Measurements from ENCODE around the gene LSAMP.

Gene LSAMP

GRCh38 chr3:116246406-116246980, 198.8 kb downstream of the LSAMP start:
- Histone ChIP-seq H3K9me2 (replicated peaks; ENCODE audit: insufficient read depth, low read length) (no peaks in the 10 kb centered on the region), H4K20me1 (ENCODE audit: low read depth, low read length) (no peaks in the 10 kb centered on the region), H2AFZ (ENCODE audit: low read depth, low read length, severe bottlenecking) (no peak overlapping the region)

GRCh38 chr3:116242825-116243224, 202.5 kb downstream of the LSAMP start:
- no peaks in the 10 kb centered on the region for H3K36me3 ChIP-seq (ENCODE audit: low read length)
- H2AFZ ChIP-seq (ENCODE audit: low read depth, low read length, severe bottlenecking), result no peak overlapping the region
- no peak overlapping the region for H3K9ac ChIP-seq (ENCODE audit: low read length)
- H3F3A ChIP-seq (ENCODE audit: insufficient read depth), result no peaks in the 10 kb centered on the region
- H3K4me3 ChIP-seq (ENCODE audit: insufficient read depth, low read length, poor library complexity, severe bottlenecking), result no peak overlapping the region
- no peaks in the 10 kb centered on the region for H3K79me2 ChIP-seq (ENCODE audit: insufficient read depth, low read length)
- TF ChIP-seq CTCF (IDR thresholded peaks at IDR 0.05; ENCODE audit: insufficient read depth, low read length, poor library complexity, severe bottlenecking) (no peak), EZH2phosphoT487 (conservative IDR thresholded peaks at IDR 0.05; ENCODE audit: low read length) (no peak)
- H3K27me3 ChIP-seq (ENCODE audit: low read length), result no peaks in the 10 kb centered on the region
- no peaks in the 10 kb centered on the region for H3K9me3 ChIP-seq (ENCODE audit: insufficient read depth, low read length)
- H3K4me2 ChIP-seq (ENCODE audit: low read depth, low read length, poor library complexity, severe bottlenecking), result no peak overlapping the region
- no peaks in the 10 kb centered on the region for H4K20me1 ChIP-seq (ENCODE audit: low read depth, low read length)
- no peak overlapping the region for H3K27ac ChIP-seq (ENCODE audit: low read depth, low read length)
- H3K9me2 ChIP-seq (replicated peaks; ENCODE audit: insufficient read depth, low read length), result no peaks in the 10 kb centered on the region

More at GRCh38 chr3:116246406-116246980, 198.8 kb downstream of the LSAMP start:
- no peak overlapping the region for H3K9ac ChIP-seq (ENCODE audit: low read length)
- no peaks in the 10 kb centered on the region for H3K9me3 ChIP-seq (ENCODE audit: insufficient read depth, low read length)
- no peak overlapping the region for H3K4me3 ChIP-seq (ENCODE audit: insufficient read depth, low read length, poor library complexity, severe bottlenecking)
- no peak overlapping the region for H3K4me2 ChIP-seq (ENCODE audit: low read depth, low read length, poor library complexity, severe bottlenecking)
- no peaks in the 10 kb centered on the region for H3K79me2 ChIP-seq (ENCODE audit: insufficient read depth, low read length)
- H3K27ac ChIP-seq (ENCODE audit: low read depth, low read length), result no peak overlapping the region
- no peaks in the 10 kb centered on the region for H3K36me3 ChIP-seq (ENCODE audit: low read length)
- no peak for TF ChIP-seq EZH2phosphoT487 (conservative IDR thresholded peaks at IDR 0.05; ENCODE audit: low read length)
- TF ChIP-seq CTCF (IDR thresholded peaks at IDR 0.05; ENCODE audit: insufficient read depth, low read length, poor library complexity, severe bottlenecking), result no peak
- no peaks in the 10 kb centered on the region for H3F3A ChIP-seq (ENCODE audit: insufficient read depth)
- H3K27me3 ChIP-seq (ENCODE audit: low read length), result no peaks in the 10 kb centered on the region

- no peak overlapping the region for H2AFZ ChIP-seq (ENCODE audit: low read depth, low read length, severe bottlenecking)
- no peak overlapping the region for H3K4me2 ChIP-seq (ENCODE audit: low read depth, low read length, poor library complexity, severe bottlenecking)
- no peaks in the 10 kb centered on the region for H4K20me1 ChIP-seq (ENCODE audit: low read depth, low read length)
- TF ChIP-seq EZH2phosphoT487 (conservative IDR thresholded peaks at IDR 0.05; ENCODE audit: low read length), result no peak
- TF ChIP-seq CTCF (IDR thresholded peaks at IDR 0.05; ENCODE audit: insufficient read depth, low read length, poor library complexity, severe bottlenecking), result no peak
- H3K27ac ChIP-seq (ENCODE audit: low read depth, low read length), result no peak overlapping the region
- no peaks in the 10 kb centered on the region for H3K79me2 ChIP-seq (ENCODE audit: insufficient read depth, low read length)
- no peaks in the 10 kb centered on the region for H3F3A ChIP-seq (ENCODE audit: insufficient read depth)
- no peaks in the 10 kb centered on the region for H3K27me3 ChIP-seq (ENCODE audit: low read length)
- H3K9me3 ChIP-seq (ENCODE audit: insufficient read depth, low read length), result no peaks in the 10 kb centered on the region
- no peak overlapping the region for H3K9ac ChIP-seq (ENCODE audit: low read length)
- H3K9me2 ChIP-seq (replicated peaks; ENCODE audit: insufficient read depth, low read length), result no peaks in the 10 kb centered on the region
- H3K36me3 ChIP-seq (ENCODE audit: low read length), result no peaks in the 10 kb centered on the region
- H3K4me3 ChIP-seq (ENCODE audit: insufficient read depth, low read length, poor library complexity, severe bottlenecking), result no peak overlapping the region
Observed at GRCh38 chr3:116241677-116242076, 203.6 kb downstream of the LSAMP start.
